ENCODE results near the gene FTSJ1. TPM values are rescaled to one million over a fixed set of nuclear protein-coding genes. Genes with fewer than 3 reads are reported as not detected.
A peak's percentile ranks its signal among the peaks of the same experiment; 100 is the strongest.

FTSJ1 gene
- total and polyA plus RNA-seq, 2 of the 4 experiments (the other 2 are of a cell fraction): 50.8 to 59.9 TPM

- H4K5ac ChIP-seq (ENCODE audit: low read depth, low read length): no peak overlapping the region
- in situ Hi-C loops (cut with MboI; ENCODE audit: low sequenced_read_pairs): no loop called here
- H3K9me1 ChIP-seq (ENCODE audit: insufficient read depth, low read length): peaks cover 11% of the 10 kb centered on the region
- BruUV-seq (replicated peaks): no TSS peak
- peak; percentile 89 for DNase-seq
- H3K14ac ChIP-seq (replicated peaks; ENCODE audit: low read depth, low read length): peak overlapping the region; percentile 3; the same call in 1 of the 2 replicates
- POLR2A ChIA-PET (ENCODE audit: unreplicated experiment): no interaction called here
- no peak overlapping the region for H2BK5ac ChIP-seq (ENCODE audit: low read depth, low read length, poor library complexity, severe bottlenecking)
- peak overlapping the region; percentile 7; the same call in 1 of the 3 replicates for H2BK15ac ChIP-seq (ENCODE audit: low read depth, low read length)
- no peak overlapping the region for H3K56ac ChIP-seq (ENCODE audit: extremely low read depth, insufficient read depth, low read length)
- no peak overlapping the region for H3K4me2 ChIP-seq (ENCODE audit: low read depth, low read length)
- H3K18ac ChIP-seq (ENCODE audit: low read depth, low read length): no peak overlapping the region
- H2AK5ac ChIP-seq (ENCODE audit: low read depth, low read length): peak overlapping the region; percentile 63; the same call in 1 of the 2 replicates
- no peak overlapping the region for H3K23ac ChIP-seq (ENCODE audit: low read depth, low read length)
- dilution Hi-C loops (cut with HindIII; ENCODE audit: low sequenced_read_pairs, unreplicated experiment): no loop called here
- peak overlapping the region in 1 of 2 experiments; percentile 54; a peak in 1 of 4 replicates for H4K8ac ChIP-seq (ENCODE audit: low read depth in 2 of 2, low read length in 2 of 2)
- H4K20me1 ChIP-seq (ENCODE audit: insufficient read depth, low read length): no peaks in the 10 kb centered on the region
- H2AK9ac ChIP-seq (replicated peaks; ENCODE audit: low read depth, low read length, poor library complexity): peak overlapping the region; percentile 76
- H3K36me3 ChIP-seq (ENCODE audit: control insufficient read depth, insufficient read depth, low read length): peaks cover 8% of the 10 kb centered on the region
- peak overlapping the region; percentile 31; the same call in 1 of the 2 replicates for H4K91ac ChIP-seq (ENCODE audit: insufficient read depth, low read depth, low read length)
- CTCF ChIA-PET: interaction anchor here (0.6 kb wide), 1 partner anchor 19 kb away, joined by 4 read pairs; no protein-coding TSS in a partner anchor
- no peaks in the 10 kb centered on the region; the same call in 1 of the 2 replicates for H3K9me3 ChIP-seq (ENCODE audit: control insufficient read depth, insufficient read depth, low read length)
- 47% methylated on average over 9 of the region's 10 CpGs; no CpG with 5 or more reads in 1 of the 2 experiments for WGBS, 2 experiments (ENCODE audit: extremely low coverage in 2 of 2, insufficient read length in 1 of 2)
- peaks cover 3% of the 10 kb centered on the region for H3K4me1 ChIP-seq (ENCODE audit: control insufficient read depth, insufficient read depth, low read length)
- H2BK20ac ChIP-seq (ENCODE audit: low read depth, low read length): peak overlapping the region; percentile 0; the same call in 1 of the 2 replicates
- no peak overlapping the region for H3K9ac ChIP-seq (ENCODE audit: low read depth, low read length)
- no peak overlapping the region for H3K27ac ChIP-seq (ENCODE audit: insufficient read depth, low read length)
- peak overlapping the region; percentile 4; the same call in 1 of the 2 replicates for H2BK120ac ChIP-seq (ENCODE audit: low read depth, low read length)
- H3K79me1 ChIP-seq (ENCODE audit: low read depth in 1 of 2, low read length in 2 of 2): no peaks in the 10 kb centered on the region
- H3K4me3 ChIP-seq (ENCODE audit: insufficient read depth, low read depth, low read length): no peak overlapping the region
- peak overlapping the region; percentile 58 for H3K4ac ChIP-seq (ENCODE audit: low read depth, low read length)
- H2AFZ ChIP-seq (replicated peaks; ENCODE audit: low read length, poor library complexity): peak overlapping the region; percentile 61
- intact Hi-C loops (cut with micrococcal nuclease): no loop called here
- TF ChIP-seq MAZ (IDR thresholded peaks at IDR 0.05; ENCODE audit: borderline replicate concordance, low read depth, low read length): no peak
- TF ChIP-seq BHLHE40 (IDR thresholded peaks at IDR 0.05; ENCODE audit: low read depth, low read length): 0 out of 2 replicates have a peak, but pooled peaks have one; percentile 14
- peak; percentile 38; the same call in 1 of the 2 replicates for TF ChIP-seq FOS (IDR thresholded peaks at IDR 0.05; ENCODE audit: low read depth, low read length)
- TF ChIP-seq MAFK (IDR thresholded peaks at IDR 0.05; ENCODE audit: low read depth, low read length): peak; percentile 14; the same call in 1 of the 2 replicates
- peak; percentile 51; the same call in 1 of the 2 replicates for TF ChIP-seq NFE2L2 (IDR thresholded peaks at IDR 0.05; ENCODE audit: low read depth, low read length)
- TF ChIP-seq RFX5 (IDR thresholded peaks at IDR 0.05; ENCODE audit: low read depth, low read length): no peak
- TF ChIP-seq RAD21 (IDR thresholded peaks at IDR 0.05; ENCODE audit: low read length): no peak
- TF ChIP-seq, protein P1, sequence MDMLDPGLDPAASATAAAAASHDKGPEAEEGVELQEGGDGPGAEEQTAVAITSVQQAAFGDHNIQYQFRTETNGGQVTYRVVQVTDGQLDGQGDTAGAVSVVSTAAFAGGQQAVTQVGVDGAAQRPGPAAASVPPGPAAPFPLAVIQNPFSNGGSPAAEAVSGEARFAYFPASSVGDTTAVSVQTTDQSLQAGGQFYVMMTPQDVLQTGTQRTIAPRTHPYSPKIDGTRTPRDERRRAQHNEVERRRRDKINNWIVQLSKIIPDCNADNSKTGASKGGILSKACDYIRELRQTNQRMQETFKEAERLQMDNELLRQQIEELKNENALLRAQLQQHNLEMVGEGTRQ (IDR thresholded peaks at IDR 0.05; ENCODE audit: low read depth, low read length): 0 out of 2 replicates have a peak, but pooled peaks have one; percentile 31
- 0 out of 2 replicates have a peak, but pooled peaks have one; percentile 20 for TF ChIP-seq CEBPB (IDR thresholded peaks at IDR 0.05; ENCODE audit: low read depth, low read length)
- H3K27me3 ChIP-seq (ENCODE audit: control insufficient read depth, insufficient read depth, low read length): no peaks in the 10 kb centered on the region
- ATAC-seq (ENCODE audit: low read depth): peak; percentile 51
Measured at GRCh38 chrX:48487362-48487798, 11.4 kb downstream of the FTSJ1 start.
